GDM1 (cell line): ENCODE measurements around the gene ANG.

Source experiments
- DNase-seq: peaks from one replicate; lab custom pipeline; 2025; lab: John Stamatoyannopoulos, UW

The ANG gene

DNA sequence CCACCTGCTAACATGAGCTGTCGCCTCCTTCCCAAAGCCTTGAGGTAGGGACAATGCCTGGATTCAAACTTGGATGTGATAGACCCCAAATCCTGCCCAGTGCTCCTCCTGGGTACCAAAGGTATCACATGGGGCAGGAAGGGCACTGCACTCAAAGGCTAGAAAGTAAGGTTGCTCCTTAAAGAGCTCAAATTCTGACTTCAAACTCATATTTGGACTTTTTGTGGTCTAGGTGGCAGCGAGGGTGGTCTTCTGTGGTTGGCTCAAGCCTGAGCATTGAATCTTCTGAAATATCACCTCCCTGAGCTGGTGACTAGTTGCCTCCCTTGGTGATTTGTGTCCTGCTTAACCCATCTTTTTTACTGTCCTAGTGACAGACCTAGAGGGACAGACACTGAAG lies 12.5 kb upstream of the ANG start:
- DNase-seq, result no peak

DNA sequence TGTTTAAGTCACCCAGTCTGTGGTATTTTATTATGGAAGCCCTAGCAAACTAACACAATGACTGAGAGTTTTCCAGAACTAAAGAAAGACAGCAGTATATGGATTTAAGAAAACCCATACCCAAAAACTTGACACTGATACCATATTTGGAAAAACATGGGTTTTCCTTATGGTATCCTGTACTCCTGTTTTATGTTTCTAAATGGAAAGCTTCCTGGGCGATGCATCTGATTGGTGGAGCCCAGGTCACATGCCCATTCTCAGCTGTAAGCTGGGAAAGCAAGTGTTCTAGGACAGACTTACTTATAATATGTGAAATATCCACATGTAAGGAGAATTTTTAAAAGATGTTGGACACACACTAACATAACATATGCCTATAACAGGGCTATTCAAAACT lies 8.7 kb upstream of the ANG start:
- no peak for DNase-seq

DNA sequence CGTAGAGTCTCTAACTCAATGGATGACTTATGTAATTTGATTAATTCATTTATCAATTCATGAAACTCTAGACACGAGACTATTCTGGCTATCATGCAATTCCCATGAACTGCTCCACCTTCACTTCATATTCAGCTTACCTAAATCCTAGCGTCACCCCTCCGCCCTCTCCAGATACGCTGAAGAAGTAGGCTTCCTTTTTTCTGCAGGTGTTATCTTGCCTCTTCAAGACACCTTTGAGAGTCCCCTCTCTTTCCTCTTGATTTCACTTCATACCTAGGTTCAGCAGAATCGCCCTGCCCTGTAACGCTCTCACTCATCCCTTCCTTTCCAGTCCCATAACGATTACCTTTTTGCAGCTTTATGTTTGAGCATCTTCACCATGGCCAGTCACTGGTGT lies 8.2 kb upstream of the ANG start:
- DNase-seq, result no peak

DNA sequence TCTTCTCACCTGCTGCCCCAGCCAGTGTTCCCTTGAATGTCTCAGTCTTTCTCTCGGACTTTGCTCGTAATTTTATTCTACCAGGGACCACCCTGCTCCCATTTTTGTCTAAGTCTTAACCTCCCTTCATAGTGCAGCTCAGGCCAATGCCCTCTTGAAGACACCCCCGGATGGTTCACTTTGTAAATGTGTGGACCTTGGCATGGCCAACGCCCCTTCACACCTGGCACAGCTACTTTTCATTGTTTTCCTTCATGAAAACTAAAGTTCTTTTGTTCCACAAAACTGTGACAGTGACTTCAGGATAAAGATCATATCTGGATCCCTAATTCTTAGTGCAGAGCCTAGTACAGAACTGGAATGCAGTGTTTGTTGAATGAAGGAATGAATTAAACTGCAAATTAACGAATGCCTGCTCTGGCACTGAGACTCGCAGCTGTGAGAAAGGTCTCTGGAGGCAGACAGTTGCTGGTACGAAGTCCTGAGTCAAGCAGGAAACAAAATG lies 7.7 kb upstream of the ANG start:
- no peak for DNase-seq

DNA sequence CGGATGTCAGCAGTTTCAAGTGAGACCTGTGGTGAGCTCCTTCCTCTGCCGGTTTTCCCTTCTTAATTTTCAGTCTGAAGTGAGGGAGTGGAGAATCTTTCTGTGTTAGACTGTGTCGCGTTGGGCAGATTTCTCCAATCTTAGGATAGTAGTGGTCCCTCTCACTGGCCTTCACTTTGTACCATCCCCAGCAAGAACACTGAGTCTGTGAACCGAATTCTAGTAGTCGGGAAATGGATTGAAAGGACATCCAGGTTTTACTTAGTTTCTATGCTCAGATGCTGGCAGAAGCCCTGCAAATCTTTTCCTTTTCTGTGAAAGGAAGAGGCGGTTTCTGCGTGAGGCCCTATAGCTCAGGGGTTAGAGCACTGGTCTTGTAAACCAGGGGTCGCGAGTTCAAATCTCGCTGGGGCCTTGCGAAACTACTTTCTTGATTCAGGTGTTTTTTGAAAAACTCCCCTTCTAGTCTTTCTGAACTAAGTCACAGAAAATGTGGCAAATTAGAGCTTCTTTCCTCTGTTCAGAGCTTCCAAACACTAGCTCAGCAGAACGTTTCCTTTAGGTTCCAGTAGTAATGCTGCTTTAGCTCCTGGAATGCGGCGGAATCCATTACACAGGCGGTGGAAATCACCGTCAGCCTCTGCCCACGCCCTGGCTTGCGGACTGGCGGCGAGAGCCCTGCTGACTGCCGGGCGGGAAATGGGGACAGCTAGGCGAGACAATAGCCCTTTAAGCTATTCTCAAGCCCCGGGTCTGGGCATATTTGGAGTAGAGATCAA lies 7.0 kb upstream of the ANG start:
- peak; percentile 74 for DNase-seq

DNA sequence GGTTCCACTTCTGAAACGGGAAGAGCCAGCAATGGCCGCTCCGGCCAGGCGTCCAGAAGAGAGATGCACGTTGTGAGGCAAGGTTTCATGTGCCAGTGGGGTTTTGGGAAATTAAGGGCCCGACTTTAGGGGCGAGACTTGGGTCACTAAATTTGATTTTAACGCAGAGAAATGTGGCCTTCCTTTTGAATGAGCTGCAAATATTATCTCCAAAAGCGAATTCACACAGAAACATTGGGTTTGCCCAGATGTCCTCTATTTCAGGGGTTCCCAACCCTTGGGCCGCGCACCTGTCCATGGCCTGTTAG lies 6.5 kb upstream of the ANG start:
- DNase-seq, result no peak

DNA sequence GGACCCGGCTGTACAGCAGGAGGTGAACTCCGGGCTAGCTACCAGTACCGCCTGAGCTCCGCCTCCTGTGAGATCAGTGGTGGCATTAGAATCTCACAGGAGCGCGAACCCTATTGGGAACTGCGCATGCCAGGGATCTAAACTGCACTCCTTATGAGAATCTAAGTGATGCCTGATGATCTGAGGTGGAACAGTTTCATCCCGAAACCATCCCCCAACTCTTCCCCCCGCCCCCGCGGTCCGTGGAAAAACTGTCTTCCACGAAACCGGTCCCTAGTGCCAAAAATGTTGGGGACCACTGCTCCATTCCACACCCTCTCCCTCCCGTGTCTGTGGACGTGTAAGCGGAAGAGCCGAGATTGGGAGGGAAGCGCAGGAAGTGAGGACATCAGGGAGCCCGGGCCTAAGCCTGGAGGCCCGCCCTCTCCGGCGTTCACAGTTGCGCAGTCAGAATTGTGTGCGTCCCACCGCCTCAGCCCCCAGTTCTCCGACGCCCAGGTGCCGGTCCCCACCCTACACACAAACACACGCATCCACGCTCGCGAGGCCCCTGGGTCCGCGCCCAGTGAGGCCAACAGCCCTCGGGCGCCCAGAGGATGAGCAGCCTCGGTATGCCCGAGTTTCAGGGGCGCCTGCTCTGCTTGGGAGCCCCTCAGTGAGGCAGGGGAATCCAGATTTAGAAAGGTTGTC lies 6.0 kb upstream of the ANG start:
- peak; percentile 69 for DNase-seq

DNA sequence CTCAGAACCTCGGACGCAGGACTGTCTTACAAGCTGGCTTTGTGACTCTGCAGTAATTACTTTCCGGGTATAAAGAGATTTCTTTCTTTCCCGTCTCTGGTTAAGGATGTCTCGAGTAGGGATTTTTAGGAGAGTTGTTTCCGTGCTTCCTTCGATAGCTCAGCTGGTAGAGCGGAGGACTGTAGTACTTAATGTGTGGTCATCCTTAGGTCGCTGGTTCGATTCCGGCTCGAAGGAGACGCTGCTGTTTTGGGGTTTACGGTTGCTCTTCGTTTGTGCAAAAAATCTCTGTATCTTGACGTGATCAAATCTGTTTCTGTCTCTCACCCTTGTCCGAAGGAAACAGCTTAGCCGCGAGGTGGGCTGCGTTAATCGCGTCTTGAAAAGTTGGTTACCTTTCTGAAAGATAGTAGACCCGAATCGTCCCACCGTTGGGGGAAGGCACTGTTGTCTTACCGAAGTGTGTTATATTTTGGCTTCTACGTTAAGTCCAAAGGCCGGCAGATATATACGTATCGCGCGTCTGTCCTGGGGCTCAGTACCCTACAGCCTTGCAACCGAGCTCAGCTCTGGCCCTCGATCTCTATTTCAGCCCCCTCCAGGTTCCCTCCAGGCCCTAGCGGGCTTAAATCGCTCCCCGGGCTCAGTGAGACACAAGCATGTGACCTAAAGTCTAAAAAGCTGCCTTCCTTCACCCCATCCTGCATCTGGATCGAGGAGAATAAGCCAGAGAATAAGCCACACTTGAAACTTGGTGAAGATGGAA lies 5.3 kb upstream of the ANG start:
- peak; percentile 69 for DNase-seq

DNA sequence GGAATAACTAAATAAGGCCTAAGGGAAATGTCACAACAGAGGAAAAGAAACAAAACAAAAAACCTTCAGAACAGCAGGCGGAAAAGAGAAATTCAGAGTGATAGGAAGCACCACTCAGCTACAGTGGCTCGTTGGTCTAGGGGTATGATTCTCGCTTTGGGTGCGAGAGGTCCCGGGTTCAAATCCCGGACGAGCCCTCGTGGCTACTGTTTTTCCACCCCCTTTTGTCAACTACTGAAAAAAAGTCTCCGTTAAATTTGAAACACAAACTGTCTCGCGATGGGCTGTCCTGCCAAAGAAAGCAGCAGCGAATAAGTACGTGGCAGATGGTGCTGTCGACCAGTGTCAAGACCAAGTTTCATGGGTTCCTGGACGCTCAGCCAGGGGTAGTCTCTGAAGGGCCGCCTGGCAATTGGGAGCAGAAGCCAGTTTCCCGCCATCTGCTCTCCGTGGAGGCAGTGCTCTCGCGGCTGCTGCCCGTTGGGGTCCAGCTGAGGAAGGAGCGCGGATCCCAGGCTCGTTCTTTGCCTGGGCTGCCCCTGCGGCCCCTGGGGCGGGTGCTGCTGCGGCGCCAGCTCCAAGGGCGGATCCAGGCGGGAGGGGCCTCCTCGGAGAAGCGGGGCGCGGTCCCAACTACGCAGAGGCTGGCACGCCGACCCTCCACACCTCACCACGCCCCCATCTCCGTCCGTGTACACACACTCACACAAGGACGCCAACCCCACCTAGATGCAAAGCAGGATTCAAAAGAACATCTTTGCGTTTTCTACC lies 4.5 kb upstream of the ANG start, which contains the start of gene RNASE4:
Gene RNASE4, plus strand, starts transcription at position 670 of the 771 bp plus-strand sequence. CDS start 14,812 bp downstream, outside the sequence.
- DNase-seq, result peak; percentile 66

DNA sequence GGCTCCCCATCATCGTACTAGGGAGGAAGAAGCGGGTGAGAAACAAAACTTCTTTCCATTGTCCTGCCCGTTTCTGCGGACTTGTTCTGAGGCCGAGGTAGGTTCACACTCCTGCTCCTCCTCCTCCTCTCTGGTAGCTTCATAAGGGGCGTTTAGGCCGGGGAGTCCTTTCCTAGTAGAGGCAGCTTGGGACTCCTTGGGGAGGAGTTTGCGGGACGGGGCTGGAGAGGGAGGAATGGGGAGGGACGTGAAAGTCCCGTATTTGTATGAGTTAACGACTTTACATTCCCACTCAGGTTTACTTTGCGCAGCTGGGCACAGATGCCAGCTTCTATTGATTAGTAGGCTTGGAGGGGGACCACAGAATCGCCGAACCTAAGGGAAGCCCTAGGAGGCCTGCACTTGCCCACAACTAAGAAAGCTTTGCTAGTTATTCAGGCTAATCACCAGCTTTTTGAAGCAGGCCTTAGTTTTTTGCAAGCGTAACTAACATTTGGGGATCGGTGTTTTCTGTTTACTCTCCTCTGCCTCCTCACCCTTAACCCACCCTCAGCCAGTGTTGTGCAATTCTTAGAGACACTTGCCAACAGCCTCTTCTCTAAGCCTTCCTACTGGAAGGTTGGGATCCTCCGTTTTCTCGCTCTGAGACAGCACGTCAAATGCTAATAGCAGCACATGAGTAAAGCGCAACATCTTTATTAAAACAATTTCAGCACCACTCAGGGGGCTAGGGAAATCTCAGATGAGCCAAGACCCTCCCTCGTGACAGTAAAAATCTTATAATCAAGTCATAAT lies 3.7 kb upstream of the ANG start:
- DNase-seq, result no peak

DNA sequence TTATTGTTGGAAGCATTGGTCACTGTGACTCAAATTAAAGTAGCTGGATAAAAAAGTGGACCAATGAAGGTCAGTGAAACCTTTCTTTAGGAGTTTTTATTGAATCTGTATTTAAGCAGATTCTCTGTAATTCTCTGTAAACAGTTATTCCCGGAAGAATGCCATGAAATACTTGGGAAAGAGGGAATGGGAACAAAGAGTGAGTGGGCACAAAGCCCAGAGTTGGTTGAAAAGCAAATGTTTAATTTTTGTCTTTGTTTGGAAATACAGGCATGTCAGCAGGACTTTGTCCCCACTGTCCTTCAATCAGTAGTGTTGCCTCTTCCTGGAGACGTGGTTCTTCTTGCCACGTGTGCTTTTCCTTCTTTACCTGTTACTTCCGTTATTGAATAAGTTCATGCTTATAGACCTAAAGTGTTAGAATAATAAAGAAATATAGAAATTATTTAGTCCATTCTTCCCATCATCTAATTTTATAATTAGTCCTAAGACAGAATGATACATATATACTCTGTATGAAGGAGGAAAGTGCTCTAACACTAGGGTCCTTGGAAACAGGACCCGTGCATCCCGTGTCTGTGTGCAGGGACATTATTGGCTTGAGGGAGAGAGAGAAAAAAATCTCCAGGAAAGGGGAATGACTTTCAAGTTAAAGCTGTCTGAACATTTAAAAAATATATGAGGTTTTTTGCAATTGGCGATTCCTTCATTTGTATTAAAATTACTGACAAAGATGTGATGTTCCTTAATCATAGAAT lies 2.0 kb upstream of the ANG start:
- no peak for DNase-seq

DNA sequence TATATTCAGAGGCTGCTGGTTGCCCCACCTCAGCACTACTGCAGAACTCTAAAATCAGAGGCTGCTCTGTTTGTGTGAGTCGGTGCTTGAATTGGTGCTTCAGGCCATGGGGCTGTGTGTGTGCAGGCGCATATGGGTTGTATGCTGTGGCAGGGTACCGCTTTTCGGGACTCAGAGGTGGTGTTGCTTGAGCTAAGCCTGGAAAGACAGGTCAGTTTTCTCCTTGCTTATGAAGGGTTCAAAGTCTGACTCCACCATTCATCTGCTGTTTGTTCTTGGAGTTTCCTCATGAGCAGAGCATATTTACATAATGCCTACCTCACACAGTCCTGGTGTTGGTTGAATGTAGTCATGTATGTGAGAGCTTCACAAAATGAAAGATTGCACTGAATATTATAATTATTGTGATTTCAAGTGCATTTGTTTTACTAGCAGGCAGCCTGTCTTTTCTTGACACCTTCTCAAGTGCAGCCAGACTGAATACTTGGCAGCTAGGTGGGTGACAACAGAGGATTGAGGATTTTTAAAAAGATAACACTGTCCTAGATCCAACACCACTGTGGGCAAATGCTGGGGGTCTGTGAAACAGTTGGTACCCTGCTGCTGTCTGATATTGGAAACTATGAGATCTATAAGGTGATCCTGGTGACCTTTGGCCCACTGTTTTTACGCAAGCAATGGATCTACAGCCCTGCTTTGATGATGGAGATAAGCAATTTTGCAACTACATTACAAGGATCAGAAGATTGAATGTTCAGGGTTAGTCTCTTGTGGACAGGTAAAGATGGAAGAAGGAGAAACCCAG lies 1.0 kb upstream of the ANG start:
- DNase-seq, result no peak

DNA sequence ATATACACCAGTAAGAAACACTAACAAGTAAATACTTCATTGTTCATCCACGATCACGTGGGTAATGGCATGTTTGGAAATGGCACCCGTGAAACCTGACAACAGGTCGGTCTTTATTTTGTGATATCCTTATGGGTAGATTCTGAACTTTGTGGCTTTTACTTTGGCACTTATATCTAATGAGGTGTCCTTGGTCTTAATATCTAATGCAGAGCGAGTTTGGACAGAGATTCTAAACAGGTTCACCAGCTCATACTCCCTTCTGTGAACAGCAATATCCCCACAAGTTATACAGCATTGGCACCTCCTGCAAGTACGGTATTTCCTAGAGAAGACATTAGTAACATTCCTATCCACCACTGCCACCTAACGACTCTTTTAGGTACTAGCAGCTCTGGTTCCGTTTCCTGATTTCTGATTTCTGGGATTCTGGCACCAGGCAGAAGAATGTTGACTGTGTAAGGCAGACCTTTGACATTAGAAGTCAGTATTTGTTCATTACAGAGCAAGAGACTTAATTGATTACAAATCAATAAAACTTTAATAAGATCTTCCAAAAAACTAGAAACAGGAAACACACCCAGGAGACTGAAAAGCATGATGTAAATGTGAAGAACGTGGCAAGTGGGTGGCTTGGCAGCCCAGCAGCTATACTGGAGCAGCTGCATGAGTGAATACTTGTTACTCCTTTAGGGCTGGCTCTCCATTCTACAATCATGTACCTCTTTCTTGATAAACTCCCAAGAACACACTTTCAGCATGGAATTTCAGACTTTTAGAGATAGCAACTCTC lies 2.5 kb downstream of the ANG start:
- peak; percentile 64 for DNase-seq

DNA sequence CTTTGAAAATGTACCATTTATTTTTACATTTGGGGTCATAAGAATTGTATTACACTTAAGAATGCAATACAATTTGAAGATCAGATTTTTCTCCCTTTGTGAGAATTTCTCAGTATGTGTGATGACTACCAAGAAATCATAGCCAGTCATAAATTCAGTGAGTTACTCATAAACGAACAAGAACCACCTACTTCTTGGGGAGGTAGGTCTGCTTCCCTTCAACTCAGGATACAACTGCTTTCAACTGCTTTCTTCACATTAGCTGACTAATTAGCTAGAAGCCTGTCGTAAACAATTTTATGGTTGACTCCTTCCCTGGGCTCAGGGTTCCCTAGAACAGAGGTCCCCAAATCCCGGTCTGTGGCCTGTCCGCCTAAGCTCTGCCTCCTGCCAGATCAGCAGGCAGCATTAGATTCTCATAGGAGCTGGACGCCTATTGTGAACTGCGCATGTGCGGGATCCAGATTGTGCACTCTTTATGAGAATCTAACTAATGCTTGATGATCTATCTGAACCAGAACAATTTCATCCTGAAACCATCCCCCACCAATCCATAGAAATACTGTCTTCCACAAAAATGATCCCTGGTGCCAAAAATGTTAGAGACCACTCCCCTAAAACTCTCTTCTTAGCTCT lies 3.7 kb downstream of the ANG start:
- DNase-seq, result no peak

DNA sequence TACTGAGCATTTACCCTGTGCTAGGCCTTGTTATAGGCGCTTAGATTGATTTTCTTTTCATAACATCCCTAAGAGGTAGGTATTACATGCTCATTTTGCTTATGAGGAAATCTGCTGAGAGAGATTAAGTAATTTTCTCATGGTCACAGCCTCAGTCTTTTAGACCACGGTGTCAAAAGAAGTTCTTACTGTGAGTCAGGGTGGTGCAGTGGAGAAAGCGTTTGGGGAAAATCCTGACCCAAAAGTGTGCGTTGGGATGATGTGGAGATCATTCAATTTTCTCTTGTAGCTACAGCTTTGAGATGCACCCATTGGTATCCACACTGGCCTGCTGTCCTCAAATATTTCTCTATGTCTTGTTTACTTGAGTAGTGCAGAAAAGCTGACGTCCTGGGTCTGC lies 8.2 kb downstream of the ANG start:
- DNase-seq, result no peak

DNA sequence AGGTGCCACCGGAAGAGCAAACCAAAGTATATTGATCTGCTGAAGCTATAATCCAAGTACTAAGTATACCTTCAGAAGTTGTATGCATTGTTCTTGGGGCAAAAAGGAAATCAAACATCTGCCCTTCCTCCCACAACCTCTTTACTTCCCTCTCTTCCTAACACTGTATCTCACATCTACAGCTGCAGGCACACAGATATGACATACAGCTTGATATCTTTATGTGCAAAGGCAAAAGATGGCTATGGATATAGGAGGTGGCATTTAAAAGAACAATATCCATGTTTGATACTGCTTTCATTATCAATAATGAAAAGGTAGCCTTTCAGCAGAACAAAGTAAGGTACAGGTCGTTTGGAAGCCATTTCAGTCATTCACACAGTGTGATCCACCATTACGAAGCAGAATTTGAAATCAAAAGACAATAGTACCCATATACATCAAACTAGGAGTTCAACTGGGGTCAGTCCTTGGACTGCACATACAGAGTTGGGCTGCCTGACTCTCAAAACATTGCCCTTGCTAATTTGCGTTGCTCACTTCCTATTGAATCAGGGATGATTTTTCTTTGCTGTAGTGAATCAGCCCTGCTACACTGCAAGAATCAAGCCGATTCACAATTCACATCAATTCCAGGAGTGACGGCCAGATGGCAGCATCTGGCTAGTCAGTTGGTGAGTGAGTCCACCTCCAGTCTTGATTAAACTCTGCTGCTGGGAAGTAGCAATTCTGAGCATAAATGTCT lies 8.9 kb downstream of the ANG start:
- peak; percentile 65 for DNase-seq

DNA sequence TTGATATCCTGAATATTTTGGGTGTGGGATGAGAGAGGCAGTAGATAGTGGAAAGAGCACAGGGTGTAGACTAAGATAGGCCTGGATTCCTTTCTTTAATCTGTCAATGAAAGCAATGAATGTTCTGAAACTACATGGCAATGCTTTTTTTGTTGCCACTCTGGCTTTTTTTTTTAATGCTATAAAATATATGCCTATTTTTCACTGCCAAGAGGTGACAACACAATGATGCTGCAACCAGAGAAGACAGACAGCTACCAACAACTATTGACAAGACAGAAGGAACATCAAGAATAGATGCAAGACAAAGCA lies 9.4 kb downstream of the ANG start:
- no peak for DNase-seq

DNA sequence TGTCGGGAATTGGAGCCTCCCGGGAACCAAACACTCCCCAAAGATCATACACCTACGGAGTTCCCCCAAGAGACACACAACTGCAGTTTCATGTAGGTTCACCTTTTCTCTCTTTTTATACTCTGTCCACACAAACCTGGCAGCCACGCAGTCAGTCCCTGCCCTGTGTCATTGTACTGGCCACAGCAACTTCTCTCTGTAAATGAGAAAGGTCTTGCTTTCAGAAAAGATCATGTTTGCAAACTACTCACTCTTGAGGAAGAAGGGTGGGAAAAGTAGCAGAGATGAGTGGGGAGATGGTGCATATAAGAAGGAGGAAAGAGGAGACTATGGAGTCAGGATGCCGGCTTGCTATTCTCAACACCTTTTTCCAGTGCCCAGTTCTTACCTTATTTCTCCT lies 10.4 kb downstream of the ANG start:
- DNase-seq, result no peak
